H1 (cell line): ENCODE data around the gene HGFAC. TPM values are rescaled to one million over a fixed set of nuclear protein-coding genes. Genes with fewer than 3 reads are reported as not detected.

Experiments
- USF2 ChIP-seq: IDR thresholded peaks from 2 replicates; pipeline ENCODE4 v1.6.1; 2011; ENCODE audit warnings: low read length, improper control_type of control experiment
- polyA plus RNA-seq, 7 experiments: library from polyadenylated mRNA; depleted of rRNA in 3 of 7; stranded (reverse) in 5 of 7; unstranded in 2 of 7; fragments of >200 nt in 5 of 7; fragments of 200-250 nt in 2 of 7; gene quantifications; 1 replicate in 5 of 7; 2 replicates in 1 of 7; 4 replicates in 1 of 7; pipeline versions ENCODE4 v1.2.1 to v1.2.3, GENCODE V29; 2011 to 2013; ENCODE audit warnings: missing spikeins in 2 of 7, mixed read lengths in 2 of 7
- total RNA-seq: library from RNA; stranded (reverse); fragmentation: NEBNext Ultra II Directional; extraction: Animal tissue kit (Norgen Biotek cat#: 25700); gene quantifications from 2 replicates; pipeline ENCODE4 v1.2.1, GENCODE V29; 2021

Gene HGFAC
- total and polyA plus RNA-seq, 2 of the 8 experiments (the other 6 are each of a cell fraction or from before 2014, with no cell fraction given) = 0.14 to 0.15 TPM

DNA sequence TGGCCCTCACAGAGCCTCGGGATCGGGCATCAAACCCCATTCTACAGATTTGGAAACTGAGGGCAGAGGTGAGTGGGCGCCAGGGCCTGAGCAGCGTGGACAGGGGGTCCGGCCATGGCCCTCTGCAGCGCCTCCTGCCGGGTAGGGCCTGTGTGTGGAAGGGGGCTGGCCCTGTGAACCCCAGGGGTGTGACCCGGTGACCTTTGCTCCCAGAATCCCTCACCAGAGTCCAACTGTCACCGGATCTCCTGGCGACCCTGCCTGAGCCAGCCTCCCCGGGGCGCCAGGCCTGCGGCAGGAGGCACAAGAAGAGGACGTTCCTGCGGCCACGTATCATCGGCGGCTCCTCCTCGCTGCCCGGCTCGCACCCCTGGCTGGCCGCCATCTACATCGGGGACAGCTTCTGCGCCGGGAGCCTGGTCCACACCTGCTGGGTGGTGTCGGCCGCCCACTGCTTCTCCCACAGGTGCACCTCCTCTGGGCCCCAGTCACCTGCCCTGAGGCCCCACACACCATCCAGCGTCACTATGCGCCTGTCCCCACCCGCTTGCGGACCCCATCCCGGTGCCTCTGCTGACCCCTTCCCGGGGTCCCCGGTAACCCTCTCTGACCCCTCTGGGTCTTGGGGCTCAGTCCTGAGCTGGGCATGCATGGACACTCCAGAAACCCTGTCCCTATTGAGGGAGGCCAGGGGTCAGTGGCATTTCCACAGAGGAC lies 4.2 kb downstream of the HGFAC start (continued):
- no peak for TF ChIP-seq USF2
